ENCODE data around the gene LHPP. TPM values are rescaled to one million over a fixed set of nuclear protein-coding genes. Genes with fewer than 3 reads are reported as not detected.

Gene LHPP
- total RNA-seq, 1 donor from 2014 or later: 4.2 TPM

- H3K9me3 Mint-ChIP-seq (ENCODE audit: unreplicated experiment): no peaks in the 10 kb centered on the region
These were observed 20.7 kb downstream of the LHPP start for GRCh38 chr10:124482236-124482800.

GRCh38 chr10:124482876-124483275 lies 21.3 kb downstream of the LHPP start:
- TF ChIP-seq CTCF (IDR thresholded peaks at IDR 0.05; ENCODE audit: unreplicated experiment): no peak
- Mint-ChIP-seq H3K36me3 (ENCODE audit: low read depth, unreplicated experiment) (no peaks in the 10 kb centered on the region), H3K4me3 (ENCODE audit: unreplicated experiment) (no peak overlapping the region), H3K27me3 (ENCODE audit: unreplicated experiment) (peaks cover 7% of the 10 kb centered on the region), H3K4me1 (ENCODE audit: unreplicated experiment) (peaks cover 6% of the 10 kb centered on the region), H3K27ac (ENCODE audit: unreplicated experiment) (no peak overlapping the region), H3K9me3 (ENCODE audit: unreplicated experiment) (no peaks in the 10 kb centered on the region)
- DNase-seq (ENCODE audit: low spot score): no peak

More at GRCh38 chr10:124482236-124482800, 20.7 kb downstream of the LHPP start:
- Mint-ChIP-seq H3K27ac (ENCODE audit: unreplicated experiment) (no peak overlapping the region), H3K27me3 (ENCODE audit: unreplicated experiment) (peaks cover 7% of the 10 kb centered on the region), H3K4me1 (ENCODE audit: unreplicated experiment) (peaks cover 6% of the 10 kb centered on the region), H3K36me3 (ENCODE audit: low read depth, unreplicated experiment) (no peaks in the 10 kb centered on the region), H3K4me3 (ENCODE audit: unreplicated experiment) (no peak overlapping the region)
- TF ChIP-seq CTCF (IDR thresholded peaks at IDR 0.05; ENCODE audit: unreplicated experiment): no peak
- DNase-seq (ENCODE audit: low spot score): no peak

GRCh38 chr10:124484031-124484430 lies 22.4 kb downstream of the LHPP start:
- Mint-ChIP-seq H3K4me3 (ENCODE audit: unreplicated experiment) (no peak overlapping the region), H3K27me3 (ENCODE audit: unreplicated experiment) (peaks cover 7% of the 10 kb centered on the region), H3K4me1 (ENCODE audit: unreplicated experiment) (peaks cover 6% of the 10 kb centered on the region), H3K27ac (ENCODE audit: unreplicated experiment) (no peak overlapping the region), H3K36me3 (ENCODE audit: low read depth, unreplicated experiment) (no peaks in the 10 kb centered on the region), H3K9me3 (ENCODE audit: unreplicated experiment) (no peaks in the 10 kb centered on the region)
- no peak for DNase-seq (ENCODE audit: low spot score)
- TF ChIP-seq CTCF (IDR thresholded peaks at IDR 0.05; ENCODE audit: unreplicated experiment): no peak

GRCh38 chr10:124484661-124485060 lies 23.0 kb downstream of the LHPP start:
- H3K27me3 Mint-ChIP-seq (ENCODE audit: unreplicated experiment): peaks cover 4% of the 10 kb centered on the region
- H3K4me1 Mint-ChIP-seq (ENCODE audit: unreplicated experiment): peaks cover 6% of the 10 kb centered on the region
- no peaks in the 10 kb centered on the region for H3K9me3 Mint-ChIP-seq (ENCODE audit: unreplicated experiment)
- H3K36me3 Mint-ChIP-seq (ENCODE audit: low read depth, unreplicated experiment): no peaks in the 10 kb centered on the region
- no peak for TF ChIP-seq CTCF (IDR thresholded peaks at IDR 0.05; ENCODE audit: unreplicated experiment)
- DNase-seq (ENCODE audit: low spot score): no peak
- H3K27ac Mint-ChIP-seq (ENCODE audit: unreplicated experiment): no peak overlapping the region
- no peak overlapping the region for H3K4me3 Mint-ChIP-seq (ENCODE audit: unreplicated experiment)

DNA sequence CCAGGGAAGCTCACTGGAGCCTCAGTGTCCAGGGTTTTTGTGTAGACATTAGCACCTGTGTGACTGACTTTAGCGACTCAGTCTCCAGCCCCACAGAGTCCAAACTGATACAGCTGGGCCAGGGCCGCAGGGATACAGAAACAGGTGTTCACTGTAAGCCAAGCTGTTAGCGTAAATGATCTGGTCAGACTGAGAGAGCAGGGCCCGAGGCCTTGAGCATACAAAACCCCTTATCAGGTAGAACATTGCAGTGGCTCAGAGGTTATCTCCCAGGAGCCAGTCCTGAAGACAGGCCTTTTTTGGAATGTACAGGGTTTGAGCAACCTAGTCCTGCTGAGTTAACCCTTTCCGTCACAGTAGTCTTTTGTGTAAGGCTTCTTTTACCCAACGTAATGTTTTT lies 25.0 kb downstream of the LHPP start:
- DNase-seq (ENCODE audit: low spot score): no peak
- Mint-ChIP-seq H3K27ac (ENCODE audit: unreplicated experiment) (no peak overlapping the region), H3K27me3 (ENCODE audit: unreplicated experiment) (peaks cover 2% of the 10 kb centered on the region), H3K36me3 (ENCODE audit: low read depth, unreplicated experiment) (no peaks in the 10 kb centered on the region), H3K4me3 (ENCODE audit: unreplicated experiment) (peak overlapping the region; percentile 25), H3K4me1 (ENCODE audit: unreplicated experiment) (peaks cover 3% of the 10 kb centered on the region), H3K9me3 (ENCODE audit: unreplicated experiment) (no peaks in the 10 kb centered on the region)
- no peak for TF ChIP-seq CTCF (IDR thresholded peaks at IDR 0.05; ENCODE audit: unreplicated experiment)

All from endothelial cell (in vitro differentiated cells).